Raji (cell line): Measurements from ENCODE around the gene GRIFIN.

Experiments used
- POLR2A ChIP-seq: IDR thresholded peaks from 2 replicates; pipeline ENCODE4 v1.6.1; 2011; ENCODE audit warnings: low read depth, low read length, control low read depth; ENCODE audit not compliant: insufficient read depth

The GRIFIN gene

GRCh38 chr7:2479276-2480069 lies 3.3 kb upstream of the GRIFIN start:
- TF ChIP-seq POLR2A: no peak

GRCh38 chr7:2478800-2479199 lies 2.6 kb upstream of the GRIFIN start:
- TF ChIP-seq POLR2A: no peak

- no peak for TF ChIP-seq POLR2A
Measured at GRCh38 chr7:2478399-2478785, 2.2 kb upstream of the GRIFIN start.

- no peak for TF ChIP-seq POLR2A
Measured at GRCh38 chr7:2477447-2478398, 1.5 kb upstream of the GRIFIN start.

GRCh38 chr7:2476776-2477446 lies 713 bp upstream of the GRIFIN start:
- no peak for TF ChIP-seq POLR2A

- no peak for TF ChIP-seq POLR2A
Measured at GRCh38 chr7:2475678-2476015, 551 bp downstream of the GRIFIN start.

- no peak for TF ChIP-seq POLR2A
Measured at GRCh38 chr7:2474813-2475677, 1.2 kb downstream of the GRIFIN start.

GRCh38 chr7:2474224-2474623 lies 2.0 kb downstream of the GRIFIN start:
- TF ChIP-seq POLR2A: no peak

GRCh38 chr7:2473496-2474180 lies 2.6 kb downstream of the GRIFIN start:
- no peak for TF ChIP-seq POLR2A

- no peak for TF ChIP-seq POLR2A
Measured at GRCh38 chr7:2472739-2473138, 3.5 kb downstream of the GRIFIN start.

GRCh38 chr7:2471396-2471795 lies 4.8 kb downstream of the GRIFIN start:
- no peak for TF ChIP-seq POLR2A

- TF ChIP-seq POLR2A: no peak
Measured at GRCh38 chr7:2471022-2471329, 5.2 kb downstream of the GRIFIN start.

GRCh38 chr7:2470204-2471021 lies 5.8 kb downstream of the GRIFIN start:
- no peak for TF ChIP-seq POLR2A
